Progenitor cell of endocrine pancreas (in vitro differentiated cells): ENCODE data around the gene NRXN3. TPM values are rescaled to one million over a fixed set of nuclear protein-coding genes. Genes with fewer than 3 reads are reported as not detected.

Experiments used
- DNase-seq: peaks from one replicate; pipeline ENCODE4 v3.0.0; 2021; ENCODE audit warnings: low spot score; ENCODE audit not compliant: unreplicated experiment
- H3K27ac Mint-ChIP-seq: 2 replicates; pipeline ENCODE4 v1.8.0; 2021; ENCODE audit warnings: mild to moderate bottlenecking, moderate library complexity, mixed read lengths
- H3K27me3 Mint-ChIP-seq: 2 replicates; pipeline ENCODE4 v1.8.0; 2021; ENCODE audit warnings: mixed read lengths
- H3K36me3 Mint-ChIP-seq: 2 replicates; pipeline ENCODE4 v1.8.0; 2022; ENCODE audit warnings: mixed read lengths; ENCODE audit not compliant: insufficient read depth
- H3K4me1 Mint-ChIP-seq: 2 replicates; pipeline ENCODE4 v1.8.0; 2021; ENCODE audit warnings: low read depth, mixed read lengths
- H3K4me3 Mint-ChIP-seq: 2 replicates; pipeline ENCODE4 v1.8.0; 2021; ENCODE audit warnings: low read depth, mild to moderate bottlenecking, moderate library complexity, mixed read lengths
- H3K9me3 Mint-ChIP-seq: 2 replicates; pipeline ENCODE4 v1.8.0; 2021; ENCODE audit warnings: low read depth, mixed read lengths
- CTCF ChIP-seq: fragments of 200-600 bp; sonication (generic); IDR thresholded peaks from one replicate; pipeline ENCODE4 v1.5.0; 2021; ENCODE audit warnings: antibody characterized with exemption, mild to moderate bottlenecking; ENCODE audit not compliant: unreplicated experiment
- total RNA-seq: library from RNA; stranded (reverse); gene quantifications from 2 replicates; pipeline ENCODE4 v1.2.1, GENCODE V29; 2021

The NRXN3 gene
- total RNA-seq, 1 donor from 2014 or later = 22.1 TPM

DNA sequence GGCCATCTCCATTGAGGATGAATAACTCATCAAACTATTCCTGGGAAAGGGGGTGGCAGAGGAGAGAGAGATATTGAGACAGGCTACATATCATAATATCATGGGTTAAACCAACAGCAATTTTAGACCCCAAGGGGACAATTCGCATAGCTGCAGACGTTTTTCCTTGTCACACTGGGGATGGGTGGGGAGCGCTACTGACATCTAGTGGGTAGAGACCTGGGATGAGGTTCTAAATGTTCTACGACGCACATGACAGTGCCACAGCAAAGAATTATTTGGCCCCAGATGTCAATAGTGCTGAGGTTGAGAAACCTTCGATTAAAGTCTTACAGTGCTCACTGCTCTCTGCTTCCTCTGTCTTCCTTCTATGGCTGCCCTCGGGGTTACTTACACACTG, 425.6 kb downstream of the NRXN3 start:
- H3K4me1 Mint-ChIP-seq = no peaks in the 10 kb centered on the region
- H3K27ac Mint-ChIP-seq = no peak overlapping the region
- no peak overlapping the region for H3K4me3 Mint-ChIP-seq
- no peak for DNase-seq
- no peaks in the 10 kb centered on the region for H3K9me3 Mint-ChIP-seq
- no peaks in the 10 kb centered on the region for H3K36me3 Mint-ChIP-seq
- peaks cover 24% of the 10 kb centered on the region for H3K27me3 Mint-ChIP-seq
- peak; percentile 34 for TF ChIP-seq CTCF

DNA sequence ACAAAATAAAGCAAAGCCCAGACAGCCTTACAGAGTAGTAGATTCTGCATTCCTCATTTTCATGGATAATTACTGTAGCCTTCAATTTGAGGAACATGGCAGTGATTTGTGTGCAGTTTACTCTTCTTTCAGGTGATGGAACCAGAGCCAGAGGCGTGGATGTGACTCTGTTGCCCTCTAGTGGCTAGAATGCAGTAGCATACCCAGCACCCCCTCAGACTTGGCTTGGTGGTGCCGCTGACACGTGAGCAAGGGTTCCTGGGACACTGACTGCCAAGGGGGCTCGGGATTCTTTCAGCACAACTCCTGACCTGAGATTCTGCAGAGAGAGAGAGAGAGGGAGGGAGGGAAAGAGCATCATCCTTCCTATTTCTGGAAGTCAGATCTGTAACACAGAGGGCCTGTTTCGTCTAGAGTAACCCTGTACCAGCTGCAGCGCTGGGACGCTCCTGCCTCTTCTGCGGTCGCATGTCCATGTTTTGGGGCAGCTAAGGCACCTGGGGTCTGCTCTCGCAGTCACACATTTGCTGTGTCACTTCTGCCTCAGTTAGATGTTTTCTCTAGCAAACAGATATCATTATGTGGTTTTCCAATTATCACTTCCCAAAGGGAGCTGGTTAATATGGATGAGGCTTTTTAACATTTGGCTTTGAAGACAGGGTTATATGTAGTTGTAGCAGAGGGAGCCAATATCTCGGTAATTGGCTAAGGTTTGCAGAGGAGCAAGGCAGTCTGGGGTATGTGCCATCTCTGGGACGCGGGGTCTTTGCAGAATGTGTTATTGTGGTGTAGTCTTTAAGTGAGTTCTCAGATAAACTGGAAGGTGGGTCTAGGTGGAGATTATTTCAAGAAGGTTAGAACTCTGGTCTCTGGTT, 428.1 kb downstream of the NRXN3 start:
- TF ChIP-seq CTCF = peak; percentile 96
- Mint-ChIP-seq H3K27ac (no peak overlapping the region), H3K9me3 (no peaks in the 10 kb centered on the region), H3K27me3 (peaks cover 26% of the 10 kb centered on the region), H3K4me1 (no peaks in the 10 kb centered on the region), H3K4me3 (no peak overlapping the region), H3K36me3 (no peaks in the 10 kb centered on the region)
- peak; percentile 53 for DNase-seq

DNA sequence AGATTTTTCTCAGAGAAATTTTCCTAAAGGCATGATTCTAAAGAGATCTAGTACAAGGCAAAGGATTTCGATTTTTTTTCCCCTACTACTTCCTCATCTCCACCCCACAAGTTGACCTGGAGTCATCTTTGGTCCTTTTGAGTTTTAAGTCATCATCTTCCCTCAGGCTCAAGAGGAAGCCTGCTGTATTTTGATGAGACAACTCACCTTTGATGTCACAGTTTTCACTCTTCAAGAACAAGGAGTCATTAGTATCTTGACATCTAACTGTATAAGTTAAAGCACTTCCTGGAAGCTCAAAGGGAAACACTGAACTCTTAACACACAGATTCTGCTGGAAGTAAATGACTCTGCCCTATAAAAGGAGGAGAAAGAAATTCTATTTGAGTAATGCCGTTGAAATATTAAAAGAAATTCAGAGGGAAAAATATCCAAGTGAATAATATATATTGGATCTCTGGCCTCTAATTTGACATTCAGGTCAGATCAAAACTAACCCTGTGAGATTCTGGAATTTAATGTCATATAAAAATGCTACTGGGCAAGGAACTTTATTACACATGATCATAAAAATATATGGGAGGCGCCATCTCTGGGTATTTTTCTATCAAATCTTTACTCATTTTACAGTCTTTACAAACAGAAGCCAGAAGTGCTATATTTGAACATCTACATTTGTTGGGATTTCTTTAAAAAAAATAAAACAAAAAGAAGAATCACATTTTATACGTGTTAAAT, 435.0 kb downstream of the NRXN3 start:
- TF ChIP-seq CTCF = no peak
- Mint-ChIP-seq H3K27me3 (peaks cover 8% of the 10 kb centered on the region), H3K4me1 (no peaks in the 10 kb centered on the region), H3K36me3 (no peaks in the 10 kb centered on the region), H3K4me3 (no peak overlapping the region), H3K9me3 (no peaks in the 10 kb centered on the region), H3K27ac (no peak overlapping the region)
- no peak for DNase-seq

GRCh38 chr14:78605897-78606500, 435.8 kb downstream of the NRXN3 start:
- H3K27me3 Mint-ChIP-seq = no peaks in the 10 kb centered on the region
- no peak for TF ChIP-seq CTCF
- H3K9me3 Mint-ChIP-seq = no peaks in the 10 kb centered on the region
- no peak overlapping the region for H3K27ac Mint-ChIP-seq
- DNase-seq = no peak
- no peaks in the 10 kb centered on the region for H3K36me3 Mint-ChIP-seq
- no peak overlapping the region for H3K4me3 Mint-ChIP-seq
- H3K4me1 Mint-ChIP-seq = peaks cover 2% of the 10 kb centered on the region
